Measurements from ENCODE around the gene GTF2E1.

DNA sequence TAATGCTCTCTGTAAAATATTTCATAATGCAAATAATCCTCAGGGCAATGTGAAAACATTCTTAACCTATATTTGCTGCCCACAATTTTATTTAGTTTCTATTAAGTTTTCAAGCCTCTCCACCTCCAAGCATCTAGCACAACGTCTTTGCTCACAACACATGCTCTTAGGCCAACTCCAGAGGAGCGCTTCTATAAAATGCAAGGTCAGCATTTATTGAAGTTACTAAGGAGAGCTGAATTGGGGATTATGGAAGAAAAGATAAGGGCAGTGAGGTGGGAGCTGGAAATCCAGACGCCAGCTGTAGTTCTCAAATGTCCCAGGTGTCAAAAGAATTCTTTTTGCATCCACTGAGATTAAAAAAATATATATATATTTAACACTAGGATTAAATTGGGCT, 1.2 kb upstream of the GTF2E1 start:
- TF ChIP-seq POLR2A (IDR thresholded peaks at IDR 0.05) (no peak), CTCF (IDR thresholded peaks at IDR 0.05) (no peak), POLR2AphosphoS5 (IDR thresholded peaks at IDR 0.05) (no peak), EP300 (IDR thresholded peaks at IDR 0.05; ENCODE audit: low read depth) (no peak)
